ENCODE data around the gene SCAF11.

The SCAF11 gene

DNA sequence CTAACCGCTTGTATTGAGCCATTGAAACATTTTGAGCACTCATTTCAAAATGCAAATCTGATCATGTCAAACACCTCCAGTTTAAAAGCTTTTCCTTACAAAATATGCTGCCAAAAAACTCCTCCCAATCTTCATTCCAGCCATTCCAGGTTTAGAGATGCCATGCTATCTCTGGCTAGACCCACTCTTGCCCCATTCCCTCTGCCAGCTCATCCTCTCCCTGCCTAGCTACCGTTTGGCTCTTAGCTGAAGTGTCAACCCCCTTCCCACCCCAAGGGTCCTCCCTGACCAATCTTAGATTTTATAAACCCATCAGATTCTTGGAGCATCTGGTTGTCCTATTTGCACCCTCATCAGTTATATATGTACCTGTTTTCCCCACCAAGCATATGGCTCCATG is 75.0 kb downstream of the SCAF11 start:
- DNase-seq = no peak

GRCh38 chr12:45914090-45914489 is 76.3 kb downstream of the SCAF11 start:
- no peak for DNase-seq

DNA sequence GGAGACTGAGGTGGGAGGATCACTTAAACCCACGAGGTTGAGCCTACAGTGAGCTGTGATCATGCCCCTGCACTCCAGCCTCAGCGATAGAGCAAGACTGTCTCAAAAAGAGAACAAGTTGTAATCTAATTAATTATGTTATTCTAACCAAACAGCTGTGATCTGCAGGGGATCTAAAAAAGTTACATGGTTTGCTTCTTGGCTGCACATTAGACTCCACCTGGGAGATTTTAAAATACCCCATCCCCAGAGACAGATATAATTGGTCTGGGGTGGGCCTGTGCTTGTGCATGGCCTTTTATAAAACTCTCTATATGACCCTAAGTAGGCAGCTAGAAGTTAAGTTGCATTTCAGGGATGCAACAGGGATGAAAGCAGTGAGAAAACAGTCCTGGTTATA is 76.7 kb downstream of the SCAF11 start:
- DNase-seq = no peak

GRCh38 chr12:45912774-45913173 is 77.6 kb downstream of the SCAF11 start:
- DNase-seq = no peak

GRCh38 chr12:45909041-45909713 is 81.2 kb downstream of the SCAF11 start:
- DNase-seq = no peak

DNA sequence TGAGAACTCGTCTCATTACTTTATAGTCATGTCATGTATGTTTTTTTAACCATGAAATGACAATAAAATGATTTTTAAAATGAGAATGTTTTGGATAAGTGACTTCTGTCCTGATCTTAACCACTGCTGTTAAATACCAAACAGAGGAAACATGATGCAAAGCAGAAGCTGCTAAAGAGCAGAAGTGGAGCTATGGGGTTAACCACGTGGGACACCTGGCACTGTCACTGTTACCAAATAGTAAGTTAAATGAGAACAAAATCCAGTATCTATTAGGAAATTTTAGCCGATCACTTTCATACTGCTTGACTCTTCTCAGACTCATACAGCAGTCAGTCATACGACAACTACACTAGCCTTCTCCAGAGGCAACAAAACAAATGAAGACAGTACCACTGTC is 82.4 kb downstream of the SCAF11 start:
- no peak for DNase-seq

- DNase-seq = no peak
Measured at GRCh38 chr12:45898094-45898493, 92.3 kb downstream of the SCAF11 start.

DNA sequence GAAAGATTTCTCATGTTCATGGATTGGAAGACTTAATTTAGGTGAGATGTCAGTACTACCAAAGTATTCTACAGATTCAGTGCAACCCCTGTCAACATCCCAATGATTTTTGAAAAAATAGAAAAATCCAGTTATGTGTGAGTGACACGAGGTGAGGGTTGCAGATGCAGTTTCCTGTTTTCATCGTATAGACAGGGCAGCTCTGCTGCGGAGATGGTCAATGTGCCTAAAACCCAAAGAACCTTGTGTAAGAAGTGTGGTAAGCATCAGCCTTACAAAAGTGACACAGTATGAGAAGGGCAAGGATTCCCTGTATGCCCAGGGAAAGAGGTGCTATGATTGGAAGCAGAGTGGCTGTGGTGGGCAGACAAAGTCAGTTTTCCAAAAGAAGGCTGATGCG is 94.4 kb downstream of the SCAF11 start:
- no peak for DNase-seq

GRCh38 chr12:45893240-45893639 is 97.1 kb downstream of the SCAF11 start:
- DNase-seq = no peak

GRCh38 chr12:45890276-45890675 is 100.1 kb downstream of the SCAF11 start:
- DNase-seq = no peak

GRCh38 chr12:45887544-45887943 is 102.8 kb downstream of the SCAF11 start:
- no peak for DNase-seq

DNA sequence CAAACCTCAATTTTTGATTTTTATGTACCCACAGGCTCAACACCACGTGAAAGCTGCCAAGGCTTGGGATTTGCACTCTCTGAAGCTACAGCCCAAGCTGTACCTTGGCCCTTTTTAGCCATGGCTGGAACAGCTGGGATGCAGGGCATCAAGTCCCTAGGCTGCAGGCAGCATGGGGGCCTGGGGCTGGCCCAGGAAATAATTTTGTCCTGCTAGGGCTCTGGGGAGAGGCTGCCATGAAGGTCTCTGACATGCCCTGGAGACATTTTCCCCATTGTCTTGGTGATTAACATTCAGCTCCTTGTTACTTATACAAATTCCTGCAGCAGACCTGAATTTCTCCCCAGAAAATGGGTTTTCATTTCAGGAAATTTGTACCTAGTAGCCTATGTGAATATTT is 103.7 kb downstream of the SCAF11 start:
- no peak for DNase-seq

- no peak for DNase-seq
Measured at GRCh38 chr12:45883187-45883586, 107.2 kb downstream of the SCAF11 start.

DNA sequence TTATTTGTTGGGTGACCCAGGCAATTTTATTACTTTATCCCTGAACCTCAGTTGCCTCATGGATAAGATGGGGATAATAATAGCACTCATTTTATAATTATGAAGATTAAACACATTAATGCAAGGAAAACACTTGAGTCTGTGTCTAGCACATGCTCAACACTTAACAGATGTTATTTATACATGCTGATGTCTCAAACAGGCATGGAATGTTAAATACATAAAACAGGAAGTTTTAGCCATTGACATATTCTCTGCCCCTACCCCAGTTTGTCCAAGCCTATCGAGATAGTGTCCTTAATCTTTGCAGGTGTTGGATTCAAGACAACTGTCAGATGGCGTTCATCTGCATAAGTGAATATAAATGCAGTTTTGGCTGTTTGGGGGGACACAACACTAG is 109.8 kb downstream of the SCAF11 start:
- no peak for DNase-seq

- DNase-seq = no peak
Measured at GRCh38 chr12:45879363-45879895, 110.9 kb downstream of the SCAF11 start.

- peak; percentile 9 to 46 for DNase-seq
Measured at GRCh38 chr12:45878630-45879255, 111.6 kb downstream of the SCAF11 start.

DNA sequence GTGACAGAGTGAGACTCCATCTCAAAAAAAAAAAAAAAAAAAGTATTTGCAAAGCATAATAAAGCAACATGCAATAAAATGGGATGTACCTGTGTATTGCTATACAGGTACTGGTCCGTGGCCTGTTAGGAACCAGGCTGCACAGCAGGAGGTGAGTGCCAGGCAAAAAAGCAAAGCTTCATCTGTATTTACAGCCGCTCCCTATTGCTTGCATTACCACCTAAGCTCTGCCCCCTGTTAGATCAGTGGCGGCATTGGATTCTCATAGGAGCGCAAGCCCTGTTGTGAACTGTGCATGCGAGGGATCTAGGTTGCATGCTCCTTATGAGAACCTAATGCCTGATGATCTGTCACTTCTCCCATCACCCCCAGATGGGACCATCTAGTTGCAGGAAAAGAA is 113.3 kb downstream of the SCAF11 start:
- DNase-seq = no peak

DNA sequence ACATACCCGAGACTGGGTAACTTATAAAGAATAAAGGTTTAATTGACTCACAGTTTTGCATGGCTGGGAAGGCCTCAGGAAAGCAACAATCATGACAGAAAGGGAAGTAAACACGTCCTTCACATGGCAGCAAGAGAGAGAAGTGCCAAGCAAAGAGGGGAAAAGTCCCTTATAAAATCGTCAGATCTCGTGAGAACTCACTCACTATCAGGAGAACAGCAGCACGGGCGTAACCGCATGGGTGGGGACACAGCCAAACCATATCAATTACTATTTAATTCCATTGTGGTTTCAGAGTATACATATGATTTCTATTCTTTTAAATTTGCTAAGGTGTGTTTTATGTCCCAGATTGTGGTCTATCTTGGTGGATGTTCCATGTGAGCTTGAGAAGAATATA is 117.9 kb downstream of the SCAF11 start:
- DNase-seq = no peak

Measured in CD4-positive, alpha-beta T cell treated with Interleukin-1 beta for 1 hour (primary cell).